HUES64 (cell line): ENCODE measurements around the gene SIX5.

Experiments used
- H3K27ac ChIP-seq: 2 replicates; pipeline ENCODE4 v1.7.0; 2013; ENCODE audit warnings: low read depth, low read length, inconsistent platforms
- H3K27me3 ChIP-seq: 2 replicates; pipeline ENCODE4 v1.6.1; 2013; ENCODE audit warnings: mild to moderate bottlenecking, low read length; ENCODE audit not compliant: insufficient read depth
- H3K36me3 ChIP-seq: 2 replicates; pipeline ENCODE4 v1.6.1; 2013; ENCODE audit warnings: mild to moderate bottlenecking, low read length; ENCODE audit not compliant: insufficient read depth
- H3K4me1 ChIP-seq: 2 replicates; pipeline ENCODE4 v1.6.1; 2013; ENCODE audit warnings: mild to moderate bottlenecking, low read length, moderate library complexity; ENCODE audit not compliant: insufficient read depth
- H3K4me3 ChIP-seq: 2 replicates; pipeline ENCODE4 v1.5.1; 2013; ENCODE audit warnings: mild to moderate bottlenecking, low read length, moderate library complexity
- H3K9ac ChIP-seq: 2 replicates; pipeline ENCODE4 v1.6.1; 2013; ENCODE audit warnings: mild to moderate bottlenecking, low read depth, low read length
- H3K9me3 ChIP-seq: 2 replicates; pipeline ENCODE4 v1.6.1; 2013; ENCODE audit warnings: low read depth, low read length; ENCODE audit not compliant: insufficient read depth
- WGBS: fragments of 150-250, 120-280 bp; methylation state at CpG from one replicate; pipeline ENCODE4 v1.1.7; 2013; ENCODE audit warnings: missing lambda C conversion rate; 5-methylcytosine and 5-hydroxymethylcytosine counted together

The SIX5 gene

GRCh38 chr19:45791744-45792469, 22.9 kb upstream of the SIX5 start:
- peak overlapping the region; percentile 89 for H3K4me3 ChIP-seq
- H3K9me3 ChIP-seq = no peaks in the 10 kb centered on the region
- WGBS = 10% methylated on average over 31 of the region's 31 CpGs
- no peaks in the 10 kb centered on the region for H3K27me3 ChIP-seq
- H3K4me1 ChIP-seq = no peaks in the 10 kb centered on the region; the same call in 1 of the 2 replicates
- peaks cover 31% of the 10 kb centered on the region for H3K36me3 ChIP-seq
- no peak overlapping the region for H3K27ac ChIP-seq
- peak overlapping the region; percentile 92 for H3K9ac ChIP-seq

GRCh38 chr19:45790942-45791341, 21.9 kb upstream of the SIX5 start:
- no peak overlapping the region for H3K27ac ChIP-seq
- no peaks in the 10 kb centered on the region; the same call in 1 of the 2 replicates for H3K4me1 ChIP-seq
- H3K27me3 ChIP-seq = no peaks in the 10 kb centered on the region
- WGBS = 95% methylated on average over 8 of the region's 8 CpGs
- H3K9me3 ChIP-seq = no peaks in the 10 kb centered on the region
- no peak overlapping the region for H3K9ac ChIP-seq
- H3K36me3 ChIP-seq = peaks cover 40% of the 10 kb centered on the region
- H3K4me3 ChIP-seq = 0 out of 2 replicates have a peak overlapping the region, but pooled peaks have one; percentile 89

- 95% methylated on average over 15 of the region's 15 CpGs for WGBS
- H3K4me1 ChIP-seq = no peaks in the 10 kb centered on the region; the same call in 1 of the 2 replicates
- no peaks in the 10 kb centered on the region for H3K9me3 ChIP-seq
- no peak overlapping the region for H3K4me3 ChIP-seq
- no peak overlapping the region for H3K27ac ChIP-seq
- no peaks in the 10 kb centered on the region for H3K27me3 ChIP-seq
- peaks cover 53% of the 10 kb centered on the region for H3K36me3 ChIP-seq
- H3K9ac ChIP-seq = no peak overlapping the region
Observed at GRCh38 chr19:45789035-45789786, 20.2 kb upstream of the SIX5 start.

GRCh38 chr19:45786533-45786894, 17.5 kb upstream of the SIX5 start:
- H3K4me1 ChIP-seq = peaks cover 5% of the 10 kb centered on the region; the same call in 1 of the 2 replicates
- H3K27me3 ChIP-seq = no peaks in the 10 kb centered on the region
- H3K9me3 ChIP-seq = no peaks in the 10 kb centered on the region
- no peak overlapping the region for H3K27ac ChIP-seq
- H3K4me3 ChIP-seq = no peak overlapping the region
- H3K9ac ChIP-seq = no peak overlapping the region
- H3K36me3 ChIP-seq = peaks cover 53% of the 10 kb centered on the region
- 96% methylated on average over 21 of the region's 21 CpGs for WGBS

- WGBS = 94% methylated on average over 57 of the region's 57 CpGs
- Histone ChIP-seq H3K27me3 (no peaks in the 10 kb centered on the region), H3K9ac (no peak overlapping the region), H3K4me1 (peaks cover 5% of the 10 kb centered on the region; the same call in 1 of the 2 replicates), H3K4me3 (no peak overlapping the region), H3K27ac (no peak overlapping the region), H3K36me3 (peaks cover 52% of the 10 kb centered on the region), H3K9me3 (no peaks in the 10 kb centered on the region)
Observed at GRCh38 chr19:45785781-45786532, 16.9 kb upstream of the SIX5 start.

- no peak overlapping the region for H3K9ac ChIP-seq
- 93% methylated on average over 5 of the region's 5 CpGs for WGBS
- H3K27me3 ChIP-seq = peaks cover 2% of the 10 kb centered on the region; the same call in 1 of the 2 replicates
- no peaks in the 10 kb centered on the region for H3K9me3 ChIP-seq
- H3K27ac ChIP-seq = no peak overlapping the region
- H3K4me1 ChIP-seq = peaks cover 9% of the 10 kb centered on the region; the same call in 1 of the 2 replicates
- no peak overlapping the region for H3K4me3 ChIP-seq
- H3K36me3 ChIP-seq = peaks cover 47% of the 10 kb centered on the region
Observed at GRCh38 chr19:45785097-45785496, 16.0 kb upstream of the SIX5 start.

- Histone ChIP-seq H3K4me3 (no peak overlapping the region), H3K27ac (no peak overlapping the region), H3K36me3 (peaks cover 42% of the 10 kb centered on the region), H3K9me3 (no peaks in the 10 kb centered on the region), H3K9ac (no peak overlapping the region), H3K27me3 (peaks cover 5% of the 10 kb centered on the region; the same call in 1 of the 2 replicates), H3K4me1 (peaks cover 14% of the 10 kb centered on the region; the same call in 1 of the 2 replicates)
- WGBS = 84% methylated on average over 4 of the region's 4 CpGs
Observed at GRCh38 chr19:45784096-45784495, 15.0 kb upstream of the SIX5 start.

- Histone ChIP-seq H3K27ac (no peak overlapping the region; the same call in 1 of the 2 replicates), H3K4me1 (peaks cover 17% of the 10 kb centered on the region; the same call in 1 of the 2 replicates)
Observed at GRCh38 chr19:45782820-45783785, 14.1 kb upstream of the SIX5 start.

GRCh38 chr19:45782162-45782691, 13.2 kb upstream of the SIX5 start, which contains the start of gene DMPK:
TSS of gene DMPK (minus strand) at chr19:45782490. CDS start at chr19:45782352, 138 bp downstream.
- Histone ChIP-seq H3K27ac (no peak within 1 kb of the TSS; the same call in 1 of the 2 replicates), H3K4me1 (peaks cover 17% of the 10 kb centered on the region; the same call in 1 of the 2 replicates), H3K9me3 (no peaks in the 10 kb centered on the region), H3K36me3 (peaks cover 37% of the 10 kb centered on the region), H3K4me3 (no peak within 1 kb of the TSS), H3K27me3 (peaks cover 5% of the 10 kb centered on the region; the same call in 1 of the 2 replicates), H3K9ac (no peak within 1 kb of the TSS)
- WGBS = 23% methylated on average over 17 of the region's 18 CpGs

More at GRCh38 chr19:45782820-45783785, 14.1 kb upstream of the SIX5 start:
- H3K4me3 ChIP-seq = no peak overlapping the region
- peaks cover 5% of the 10 kb centered on the region; the same call in 1 of the 2 replicates for H3K27me3 ChIP-seq
- H3K9ac ChIP-seq = no peak overlapping the region
- 48% methylated on average over 24 of the region's 26 CpGs for WGBS
- H3K9me3 ChIP-seq = no peaks in the 10 kb centered on the region
- peaks cover 35% of the 10 kb centered on the region for H3K36me3 ChIP-seq
